ENCODE results near the gene MBOAT7.

- TF ChIP-seq CTCF (conservative IDR thresholded peaks at IDR 0.05 in 1 of 2, IDR thresholded peaks at IDR 0.05 in 1 of 2; ENCODE audit: extremely low read depth in 1 of 2, insufficient read depth in 1 of 2, low read depth in 1 of 2, low read length in 2 of 2) (peak; percentile 81 to 88), EZH2 (IDR thresholded peaks at IDR 0.05; ENCODE audit: borderline replicate concordance, low read length) (no peak)
Observed at GRCh38 chr19:54168174-54168917, 21.0 kb downstream of the MBOAT7 start.

Measured in mammary epithelial cell (primary cell).